Progenitor cell of endocrine pancreas (in vitro differentiated cells): ENCODE measurements around the gene HPD. TPM values are rescaled to one million over a fixed set of nuclear protein-coding genes. Genes with fewer than 3 reads are reported as not detected.
"Not testable (repeated sequence)": the region's sequence is repeated elsewhere in the genome, so short reads cannot be mapped to it uniquely, and the experiment has no call there.

Experiments used
- DNase-seq: peaks from one replicate; pipeline ENCODE4 v3.0.0; 2021; ENCODE audit warnings: low spot score; ENCODE audit not compliant: unreplicated experiment
- H3K27ac Mint-ChIP-seq: 2 replicates; pipeline ENCODE4 v1.8.0; 2021; ENCODE audit warnings: mild to moderate bottlenecking, moderate library complexity, mixed read lengths
- H3K27me3 Mint-ChIP-seq: 2 replicates; pipeline ENCODE4 v1.8.0; 2021; ENCODE audit warnings: mixed read lengths
- H3K36me3 Mint-ChIP-seq: 2 replicates; pipeline ENCODE4 v1.8.0; 2022; ENCODE audit warnings: mixed read lengths; ENCODE audit not compliant: insufficient read depth
- H3K4me1 Mint-ChIP-seq: 2 replicates; pipeline ENCODE4 v1.8.0; 2021; ENCODE audit warnings: low read depth, mixed read lengths
- H3K4me3 Mint-ChIP-seq: 2 replicates; pipeline ENCODE4 v1.8.0; 2021; ENCODE audit warnings: low read depth, mild to moderate bottlenecking, moderate library complexity, mixed read lengths
- H3K9me3 Mint-ChIP-seq: 2 replicates; pipeline ENCODE4 v1.8.0; 2021; ENCODE audit warnings: low read depth, mixed read lengths
- CTCF ChIP-seq: fragments of 200-600 bp; sonication (generic); IDR thresholded peaks from one replicate; pipeline ENCODE4 v1.5.0; 2021; ENCODE audit warnings: antibody characterized with exemption, mild to moderate bottlenecking; ENCODE audit not compliant: unreplicated experiment
- total RNA-seq: library from RNA; stranded (reverse); gene quantifications from 2 replicates; pipeline ENCODE4 v1.2.1, GENCODE V29; 2021

HPD gene
- total RNA-seq, 1 donor from 2014 or later, result not detected

GRCh38 chr12:121874071-121874470, 15.4 kb upstream of the HPD start:
- no peaks in the 10 kb centered on the region for H3K27me3 Mint-ChIP-seq

DNA sequence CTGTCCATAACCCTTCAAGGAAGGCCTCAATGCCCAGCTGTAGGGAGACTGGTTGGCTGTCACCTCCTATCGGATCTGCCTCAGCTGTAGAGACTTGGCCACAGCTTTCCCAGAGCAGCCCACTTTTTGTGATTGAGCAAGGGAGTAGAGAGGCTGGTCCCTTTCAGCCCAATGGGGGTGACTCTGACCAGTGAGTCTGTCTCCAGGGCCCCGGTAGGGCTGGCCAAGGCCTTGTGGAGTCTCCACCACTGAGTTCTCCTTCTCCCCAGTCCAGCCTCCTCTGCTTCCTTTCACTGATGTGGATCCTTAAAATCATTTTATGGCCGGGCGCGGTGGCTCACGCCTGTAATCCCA, 14.5 kb upstream of the HPD start:
- Mint-ChIP-seq H3K36me3 (no peaks in the 10 kb centered on the region), H3K9me3 (no peaks in the 10 kb centered on the region), H3K27me3 (no peaks in the 10 kb centered on the region), H3K27ac (no peak overlapping the region), H3K4me3 (no peak overlapping the region), H3K4me1 (no peaks in the 10 kb centered on the region)
- DNase-seq, result no peak
- no peak for TF ChIP-seq CTCF

More at GRCh38 chr12:121874071-121874470, 15.4 kb upstream of the HPD start:
- no peak overlapping the region for H3K4me3 Mint-ChIP-seq
- no peak for TF ChIP-seq CTCF
- no peaks in the 10 kb centered on the region for H3K4me1 Mint-ChIP-seq
- no peak overlapping the region for H3K27ac Mint-ChIP-seq
- no peaks in the 10 kb centered on the region for H3K36me3 Mint-ChIP-seq
- no peaks in the 10 kb centered on the region for H3K9me3 Mint-ChIP-seq
- no peak for DNase-seq

- H3K9me3 Mint-ChIP-seq, result no peaks in the 10 kb centered on the region
These were observed 14.0 kb upstream of the HPD start for GRCh38 chr12:121872546-121873215.

DNA sequence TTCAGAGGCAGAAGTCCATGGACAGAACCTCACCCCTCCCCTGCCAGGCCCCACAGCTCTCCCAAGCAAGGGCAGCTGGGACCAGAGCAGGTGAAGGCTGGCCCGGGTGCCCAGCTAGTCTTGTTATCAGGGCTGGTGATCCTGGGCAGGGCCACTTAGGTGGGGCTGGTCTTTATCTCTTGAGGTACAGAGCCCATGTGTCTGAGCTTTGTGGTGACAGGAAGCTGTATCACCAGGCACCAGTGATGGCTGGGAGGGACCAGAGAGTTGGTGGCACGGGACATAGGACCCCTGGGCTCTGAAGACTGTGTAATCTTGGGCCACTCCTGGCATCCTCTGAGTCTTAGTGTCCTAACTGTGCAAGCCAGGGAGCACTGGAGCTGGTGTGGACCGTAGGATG, 12.8 kb upstream of the HPD start:
- Mint-ChIP-seq H3K27me3 (no peaks in the 10 kb centered on the region), H3K27ac (no peak overlapping the region), H3K9me3 (no peaks in the 10 kb centered on the region), H3K4me1 (no peaks in the 10 kb centered on the region), H3K36me3 (no peaks in the 10 kb centered on the region), H3K4me3 (no peak overlapping the region)
- no peak for TF ChIP-seq CTCF
- DNase-seq, result no peak

More at GRCh38 chr12:121872546-121873215, 14.0 kb upstream of the HPD start:
- TF ChIP-seq CTCF, result no peak
- Mint-ChIP-seq H3K4me3 (no peak overlapping the region), H3K27ac (no peak overlapping the region), H3K27me3 (no peaks in the 10 kb centered on the region), H3K4me1 (no peaks in the 10 kb centered on the region), H3K36me3 (no peaks in the 10 kb centered on the region)
- DNase-seq, result no peak

- H3K4me3 Mint-ChIP-seq, DNase-seq, H3K27me3 Mint-ChIP-seq, H3K27ac Mint-ChIP-seq, H3K36me3 Mint-ChIP-seq, H3K9me3 Mint-ChIP-seq, H3K4me1 Mint-ChIP-seq: not testable (repeated sequence)
These were observed 10.6 kb upstream of the HPD start for GRCh38 chr12:121869229-121869628.

DNA sequence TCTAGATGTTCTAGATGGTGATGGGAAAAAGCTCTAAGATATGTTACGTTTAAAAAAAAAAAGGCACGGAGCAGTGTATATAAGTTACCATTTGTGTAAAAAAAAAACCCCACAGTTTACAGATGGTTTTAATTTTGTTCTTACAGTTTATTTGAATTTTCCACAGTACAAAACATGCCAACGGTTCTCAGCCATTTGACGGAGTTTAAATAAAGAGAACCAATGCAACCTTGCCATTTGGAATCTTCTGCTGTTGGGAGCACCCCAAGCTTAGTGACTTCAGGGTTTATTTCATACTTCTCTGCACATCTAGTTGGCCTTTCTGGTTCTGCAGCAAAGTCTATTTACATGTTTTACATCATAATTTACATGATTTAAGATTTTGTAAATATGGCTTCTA, 7.7 kb upstream of the HPD start:
- no peak for TF ChIP-seq CTCF
- H3K27ac Mint-ChIP-seq, result no peak overlapping the region
- no peaks in the 10 kb centered on the region for H3K9me3 Mint-ChIP-seq
- peaks cover 3% of the 10 kb centered on the region for H3K4me1 Mint-ChIP-seq
- no peak overlapping the region for H3K4me3 Mint-ChIP-seq
- DNase-seq, result no peak
- H3K27me3 Mint-ChIP-seq, result no peaks in the 10 kb centered on the region
- H3K36me3 Mint-ChIP-seq, result no peaks in the 10 kb centered on the region
